Measurements from ENCODE around the gene C1QL4. TPM values are rescaled to one million over a fixed set of nuclear protein-coding genes. Genes with fewer than 3 reads are reported as not detected.

C1QL4 gene
- total and polyA plus RNA-seq, 9 of the 15 experiments (the other 6 are each of a cell fraction or from before 2014, with no cell fraction given): 0.08 to 2.1 (median 0.31) TPM

- TF ChIP-seq TAL1 (IDR thresholded peaks at IDR 0.05): no peak
- TF ChIP-seq ZBTB5 (IDR thresholded peaks at IDR 0.05): peak; percentile 89
- TF ChIP-seq E2F5 (CRISPR knock-in tag; IDR thresholded peaks at IDR 0.05): 0 out of 2 replicates have a peak, but pooled peaks have one; percentile 4
- TF ChIP-seq LCOR (CRISPR knock-in tag; IDR thresholded peaks at IDR 0.05): 0 out of 2 replicates have a peak, but pooled peaks have one; percentile 37
- TF ChIP-seq AFF4 (CRISPR knock-in tag; IDR thresholded peaks at IDR 0.05): peak; percentile 55; the same call in 1 of the 2 replicates
- TF ChIP-seq SRSF3 (IDR thresholded peaks at IDR 0.05; ENCODE audit: insufficient read depth, low read length): no peak
- TF ChIP-seq ZNF124 (CRISPR knock-in tag; IDR thresholded peaks at IDR 0.05): no peak
- peak; percentile 95; the same call in 1 of the 2 replicates for TF ChIP-seq CC2D1A (IDR thresholded peaks at IDR 0.05)
- no peak for TF ChIP-seq SMARCB1 (IDR thresholded peaks at IDR 0.05; ENCODE audit: insufficient read length, low read depth)
- TF ChIP-seq TSC22D4 (tag; IDR thresholded peaks at IDR 0.05): 0 out of 2 replicates have a peak, but pooled peaks have one; percentile 38
These were observed 30.6 kb upstream of the C1QL4 start, which contains the start of gene SPATS2 (continued) for GRCh38 chr12:49367381-49368239.

Measured in K562 (cell line).